ENCODE measurements around the gene NFIX. TPM values are rescaled to one million over a fixed set of nuclear protein-coding genes. Genes with fewer than 3 reads are reported as not detected.

NFIX gene
- 10 to 100 TPM; 25.4 to 53.1 (median 29.3) TPM for total RNA-seq

- Histone ChIP-seq H3K4me3 (peak within 1 kb of the TSS; percentile 59 to 75 (median 65)), H3K4me1 (peaks cover 0 to 22% (median 10%) of the 10 kb centered on the region in 4 donors), H3K27ac (peak within 1 kb of the TSS; percentile 87 to 91 (median 89)), H3K27me3 (no peaks in the 10 kb centered on the region), H3K9me3 (no peaks in the 10 kb centered on the region), H3K36me3 (no peaks in the 10 kb centered on the region)
- intact Hi-C loops (cut with DNase I; ENCODE audit: low total_unique reads), result loop anchor here (5.0 kb wide), 1 partner anchor 37 kb away; no protein-coding TSS in a partner anchor
- in situ Hi-C loops (cut with MboI; ENCODE audit: low pct_ligation_motif_present in 1 of 4, low pct_unique_long_range_greater_than_20kb in 1 of 4, low sequenced_read_pairs in 3 of 4), result loop anchor here in 1 of 4 donors (25.0 kb wide), 1 partner anchor 92 kb away; no protein-coding TSS in a partner anchor
- DNase-seq, result peak; percentile 70
- WGBS, 2 donors (ENCODE audit: low coverage in 1 of 2), result 28 to 63% methylated on average over 2 to 21 of the region's 84 CpGs
- no peak for TF ChIP-seq CTCF (IDR thresholded peaks at IDR 0.05)
- peak; percentile 15 to 47 (median 25) for TF ChIP-seq POLR2AphosphoS5 (IDR thresholded peaks at IDR 0.05)
These were observed at the start of gene NFIX for GRCh38 chr19:12994701-12995595. Gene NFIX (plus strand): TSS chr19:12995475. CDS start chr19:12995838, 363 bp downstream.

- peak in 1 of 5 experiments; percentile 27 for TF ChIP-seq CTCF (IDR thresholded peaks at IDR 0.05)
- peak; percentile 98 to 99 (median 98) for TF ChIP-seq POLR2AphosphoS5 (IDR thresholded peaks at IDR 0.05)
- no peak for TF ChIP-seq EP300 (IDR thresholded peaks at IDR 0.05; ENCODE audit: low read depth)
- peak; percentile 91 for TF ChIP-seq POLR2A (IDR thresholded peaks at IDR 0.05)
- no peaks in the 10 kb centered on the region for H3K27me3 ChIP-seq
- peaks cover 10 to 48% (median 22%) of the 10 kb centered on the region in 4 donors for H3K4me1 ChIP-seq
- intact Hi-C loops (cut with DNase I; ENCODE audit: low total_unique reads) (loop anchor here (10.0 kb wide), 1 partner anchor 61 kb away; the partner anchor contains the start of genes DNASE2 and KLF1), in situ Hi-C loops (cut with MboI; ENCODE audit: low pct_ligation_motif_present in 1 of 4, low pct_unique_long_range_greater_than_20kb in 1 of 4, low sequenced_read_pairs in 3 of 4) (no loop called here)
- peaks cover 0 to 52% (median 25%) of the 10 kb centered on the region in 4 donors for H3K36me3 ChIP-seq
- DNase-seq, result peak; percentile 99
- 1% methylated on average over 42 of the region's 62 CpGs; no CpG with 5 or more reads in 1 of the 2 donors for WGBS, 2 donors (ENCODE audit: low coverage in 1 of 2)
- H3K9me3 ChIP-seq, result no peaks in the 10 kb centered on the region
- peak within 1 kb of the TSS; percentile 95 to 97 (median 96) for H3K27ac ChIP-seq
- peak within 1 kb of the TSS; percentile 67 to 92 (median 83) for H3K4me3 ChIP-seq
These were observed 49.7 kb upstream of the NFIX start, which contains the start of gene RAD23A for GRCh38 chr19:12945479-12946091. Gene RAD23A (plus strand): TSS chr19:12945862. CDS start chr19:12945949, 87 bp downstream.

- peak overlapping the region; percentile 67 to 92 (median 83) for H3K4me3 ChIP-seq
- H3K27ac ChIP-seq, result peak overlapping the region; percentile 95 to 97 (median 96)
- no peaks in the 10 kb centered on the region for H3K27me3 ChIP-seq
- H3K36me3 ChIP-seq, result peaks cover 0 to 46% (median 23%) of the 10 kb centered on the region in 4 donors
- peaks cover 10 to 42% (median 15%) of the 10 kb centered on the region in 4 donors for H3K4me1 ChIP-seq
- TF ChIP-seq POLR2A (IDR thresholded peaks at IDR 0.05) (no peak), POLR2AphosphoS5 (IDR thresholded peaks at IDR 0.05) (no peak), EP300 (IDR thresholded peaks at IDR 0.05; ENCODE audit: low read depth) (no peak), CTCF (IDR thresholded peaks at IDR 0.05) (no peak)
- intact Hi-C loops (cut with DNase I; ENCODE audit: low total_unique reads), result loop anchor here (10.0 kb wide), 1 partner anchor 61 kb away; the partner anchor contains the start of genes DNASE2 and KLF1
- WGBS, 2 donors (ENCODE audit: low coverage in 1 of 2), result 0% methylated on average over 31 of the region's 40 CpGs; no CpG with 5 or more reads in 1 of the 2 donors
- in situ Hi-C loops (cut with MboI; ENCODE audit: low pct_ligation_motif_present in 1 of 4, low pct_unique_long_range_greater_than_20kb in 1 of 4, low sequenced_read_pairs in 3 of 4), result no loop called here
- DNase-seq, result peak; percentile 74
- H3K9me3 ChIP-seq, result no peaks in the 10 kb centered on the region
These were observed 49.1 kb upstream of the NFIX start for GRCh38 chr19:12946092-12946721.
